ENCODE data around the gene PHF2. TPM values are rescaled to one million over a fixed set of nuclear protein-coding genes. Genes with fewer than 3 reads are reported as not detected.

The PHF2 gene
- total RNA-seq, 1 experiment from 2014 or later = 16.1 TPM

DNA sequence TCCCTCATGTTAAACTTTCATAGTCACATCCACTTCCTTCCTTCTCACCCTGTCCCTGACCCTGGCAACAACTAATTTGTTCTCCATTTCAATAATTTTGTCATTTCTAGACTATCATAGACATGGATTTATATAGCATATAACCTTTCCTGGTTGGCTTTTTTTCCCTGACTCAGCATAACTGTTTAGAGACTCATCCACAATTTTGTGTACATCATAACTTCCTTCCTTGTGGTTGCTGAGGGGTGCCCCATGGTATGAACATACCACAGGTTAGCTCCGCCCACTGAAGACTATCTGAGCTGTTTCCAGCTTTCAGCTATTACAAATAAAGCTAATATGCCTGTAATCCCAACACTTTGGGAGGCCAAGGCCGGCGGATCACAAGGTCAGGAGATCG lies 137.3 kb downstream of the PHF2 start:
- no peaks in the 10 kb centered on the region for H3K79me2 ChIP-seq (ENCODE audit: low read length)
- no peaks in the 10 kb centered on the region for H4K20me1 ChIP-seq (ENCODE audit: insufficient read depth, low read depth, low read length)
- H3K4me1 ChIP-seq (ENCODE audit: low read length) = no peaks in the 10 kb centered on the region
- no peak overlapping the region for H3K9ac ChIP-seq (ENCODE audit: low read length)
- H3K4me3 ChIP-seq (ENCODE audit: low read length) = no peak overlapping the region
- H3K9me3 ChIP-seq (ENCODE audit: low read length) = no peaks in the 10 kb centered on the region
- DNase-seq = no peak
- no peaks in the 10 kb centered on the region for H3K27me3 ChIP-seq (ENCODE audit: low read length)
- no peak overlapping the region for H3K4me2 ChIP-seq (ENCODE audit: low read depth, low read length, poor library complexity, severe bottlenecking)
- H2AFZ ChIP-seq (ENCODE audit: low read length) = no peak overlapping the region
- no peaks in the 10 kb centered on the region for H3K9me2 ChIP-seq (replicated peaks; ENCODE audit: insufficient read depth, low read length)
- no peak overlapping the region for H3K27ac ChIP-seq (ENCODE audit: low read length)
- no peaks in the 10 kb centered on the region for H3K36me3 ChIP-seq (ENCODE audit: insufficient read depth, low read length)

GRCh38 chr9:93721417-93721965 lies 145.1 kb downstream of the PHF2 start:
- H3K27me3 ChIP-seq (ENCODE audit: low read length) = no peaks in the 10 kb centered on the region
- H3K27ac ChIP-seq (ENCODE audit: low read length) = no peak overlapping the region
- H3K4me3 ChIP-seq (ENCODE audit: low read length) = no peak overlapping the region
- no peaks in the 10 kb centered on the region for H4K20me1 ChIP-seq (ENCODE audit: insufficient read depth, low read depth, low read length)
- no peaks in the 10 kb centered on the region for H3K79me2 ChIP-seq (ENCODE audit: low read length)
- no peak overlapping the region for H3K9ac ChIP-seq (ENCODE audit: low read length)
- H3K4me1 ChIP-seq (ENCODE audit: low read length) = no peaks in the 10 kb centered on the region
- H3K36me3 ChIP-seq (ENCODE audit: insufficient read depth, low read length) = no peaks in the 10 kb centered on the region
- no peak for DNase-seq
- H2AFZ ChIP-seq (ENCODE audit: low read length) = no peak overlapping the region
- no peak overlapping the region for H3K4me2 ChIP-seq (ENCODE audit: low read depth, low read length, poor library complexity, severe bottlenecking)
- H3K9me3 ChIP-seq (ENCODE audit: low read length) = no peaks in the 10 kb centered on the region
- no peaks in the 10 kb centered on the region for H3K9me2 ChIP-seq (replicated peaks; ENCODE audit: insufficient read depth, low read length)

GRCh38 chr9:93724852-93725251 lies 148.5 kb downstream of the PHF2 start:
- no peaks in the 10 kb centered on the region for H3K9me2 ChIP-seq (replicated peaks; ENCODE audit: insufficient read depth, low read length)
- no peak overlapping the region for H3K9ac ChIP-seq (ENCODE audit: low read length)
- H3K79me2 ChIP-seq (ENCODE audit: low read length) = no peaks in the 10 kb centered on the region
- H3K36me3 ChIP-seq (ENCODE audit: insufficient read depth, low read length) = no peaks in the 10 kb centered on the region
- H3K4me1 ChIP-seq (ENCODE audit: low read length) = no peaks in the 10 kb centered on the region
- no peak overlapping the region for H2AFZ ChIP-seq (ENCODE audit: low read length)
- no peak overlapping the region for H3K4me3 ChIP-seq (ENCODE audit: low read length)
- H4K20me1 ChIP-seq (ENCODE audit: insufficient read depth, low read depth, low read length) = no peaks in the 10 kb centered on the region
- H3K27me3 ChIP-seq (ENCODE audit: low read length) = no peaks in the 10 kb centered on the region
- no peak overlapping the region for H3K27ac ChIP-seq (ENCODE audit: low read length)
- no peak for DNase-seq
- no peak overlapping the region for H3K4me2 ChIP-seq (ENCODE audit: low read depth, low read length, poor library complexity, severe bottlenecking)
- no peaks in the 10 kb centered on the region for H3K9me3 ChIP-seq (ENCODE audit: low read length)

DNA sequence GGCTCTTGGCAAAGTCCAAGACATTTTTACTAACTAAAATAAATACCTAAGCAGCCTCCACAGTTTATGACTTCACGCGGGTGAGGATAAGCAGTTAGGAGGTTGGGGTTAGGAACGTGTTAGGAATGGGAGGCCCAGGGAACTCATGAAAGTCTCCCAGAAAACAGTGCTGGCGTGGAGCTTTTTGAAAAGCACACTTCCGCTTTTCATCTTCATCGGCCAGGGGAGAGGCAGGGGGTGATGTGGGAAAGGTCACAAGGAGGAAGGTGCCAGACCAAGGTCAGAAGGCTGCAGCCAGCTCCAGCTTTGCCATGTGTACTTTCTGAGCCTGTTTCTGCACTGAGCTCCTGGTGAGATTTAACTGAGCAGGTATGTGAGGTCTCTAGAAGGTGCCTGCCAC lies 149.0 kb downstream of the PHF2 start:
- no peak overlapping the region for H3K4me2 ChIP-seq (ENCODE audit: low read depth, low read length, poor library complexity, severe bottlenecking)
- no peaks in the 10 kb centered on the region for H3K79me2 ChIP-seq (ENCODE audit: low read length)
- H3K9me3 ChIP-seq (ENCODE audit: low read length) = no peaks in the 10 kb centered on the region
- no peak overlapping the region for H2AFZ ChIP-seq (ENCODE audit: low read length)
- H3K4me3 ChIP-seq (ENCODE audit: low read length) = no peak overlapping the region
- no peak for DNase-seq
- H4K20me1 ChIP-seq (ENCODE audit: insufficient read depth, low read depth, low read length) = no peaks in the 10 kb centered on the region
- no peak overlapping the region for H3K27ac ChIP-seq (ENCODE audit: low read length)
- no peaks in the 10 kb centered on the region for H3K36me3 ChIP-seq (ENCODE audit: insufficient read depth, low read length)
- H3K9me2 ChIP-seq (replicated peaks; ENCODE audit: insufficient read depth, low read length) = no peaks in the 10 kb centered on the region
- H3K9ac ChIP-seq (ENCODE audit: low read length) = no peak overlapping the region
- H3K4me1 ChIP-seq (ENCODE audit: low read length) = no peaks in the 10 kb centered on the region
- no peaks in the 10 kb centered on the region for H3K27me3 ChIP-seq (ENCODE audit: low read length)

DNA sequence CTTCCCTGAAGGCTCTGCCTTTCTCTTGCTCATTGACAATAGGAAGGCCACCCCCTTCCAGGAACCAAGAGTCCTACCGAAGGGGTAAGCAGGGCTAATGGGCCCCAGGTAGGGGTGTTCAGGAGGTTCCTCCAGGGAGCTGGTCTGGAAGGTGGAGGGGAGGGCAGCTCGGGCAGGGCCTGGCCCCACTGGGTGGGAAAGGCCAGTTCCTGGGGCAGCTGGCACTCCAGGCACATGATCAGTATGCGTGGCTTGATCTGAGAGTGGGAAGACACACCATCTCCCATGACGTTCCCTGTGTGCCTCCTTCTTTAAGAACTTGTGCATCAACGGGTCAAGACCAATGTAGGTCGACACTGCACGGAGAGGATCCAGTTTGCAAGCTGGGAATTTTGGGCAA lies 149.8 kb downstream of the PHF2 start:
- no peak for DNase-seq
- no peaks in the 10 kb centered on the region for H3K4me1 ChIP-seq (ENCODE audit: low read length)
- H3K9me2 ChIP-seq (replicated peaks; ENCODE audit: insufficient read depth, low read length) = no peaks in the 10 kb centered on the region
- no peaks in the 10 kb centered on the region for H4K20me1 ChIP-seq (ENCODE audit: insufficient read depth, low read depth, low read length)
- no peak overlapping the region for H3K27ac ChIP-seq (ENCODE audit: low read length)
- H3K4me3 ChIP-seq (ENCODE audit: low read length) = no peak overlapping the region
- H3K9ac ChIP-seq (ENCODE audit: low read length) = no peak overlapping the region
- H3K36me3 ChIP-seq (ENCODE audit: insufficient read depth, low read length) = no peaks in the 10 kb centered on the region
- H3K9me3 ChIP-seq (ENCODE audit: low read length) = no peaks in the 10 kb centered on the region
- no peaks in the 10 kb centered on the region for H3K79me2 ChIP-seq (ENCODE audit: low read length)
- no peak overlapping the region for H3K4me2 ChIP-seq (ENCODE audit: low read depth, low read length, poor library complexity, severe bottlenecking)
- H2AFZ ChIP-seq (ENCODE audit: low read length) = no peak overlapping the region
- no peaks in the 10 kb centered on the region for H3K27me3 ChIP-seq (ENCODE audit: low read length)

Other genes with a start within 250 kb of the PHF2 start
- gene FAM120A, start 124.9 kb upstream of the PHF2 start, total RNA-seq (2014; rRNA removed; shearing (Covaris generic); ENCODE audit: low replicate concordance) = 79.3 and 83.1 TPM in 2 replicates
- 47.1 and 48.1 TPM in 2 replicates for gene FAM120AOS, start 123.0 kb upstream of the PHF2 start, total RNA-seq (2014; rRNA removed; shearing (Covaris generic); ENCODE audit: low replicate concordance)

Data from Karpas-422 (cell line).